Stimulated activated CD8-positive, alpha-beta memory T cell treated with anti-CD3 and anti-CD28 coated beads, Interleukin-15, amount 100 ng/mL, for 48 hours (primary cell): Measurements from ENCODE around the gene HNRNPAB.

Experiments
- DNase-seq, 2 donors: peaks; one replicate each; pipeline ENCODE4 v3.0.0-alpha.2; 2020; ENCODE audit warnings: low read depth in 2 of 2

The HNRNPAB gene

DNA sequence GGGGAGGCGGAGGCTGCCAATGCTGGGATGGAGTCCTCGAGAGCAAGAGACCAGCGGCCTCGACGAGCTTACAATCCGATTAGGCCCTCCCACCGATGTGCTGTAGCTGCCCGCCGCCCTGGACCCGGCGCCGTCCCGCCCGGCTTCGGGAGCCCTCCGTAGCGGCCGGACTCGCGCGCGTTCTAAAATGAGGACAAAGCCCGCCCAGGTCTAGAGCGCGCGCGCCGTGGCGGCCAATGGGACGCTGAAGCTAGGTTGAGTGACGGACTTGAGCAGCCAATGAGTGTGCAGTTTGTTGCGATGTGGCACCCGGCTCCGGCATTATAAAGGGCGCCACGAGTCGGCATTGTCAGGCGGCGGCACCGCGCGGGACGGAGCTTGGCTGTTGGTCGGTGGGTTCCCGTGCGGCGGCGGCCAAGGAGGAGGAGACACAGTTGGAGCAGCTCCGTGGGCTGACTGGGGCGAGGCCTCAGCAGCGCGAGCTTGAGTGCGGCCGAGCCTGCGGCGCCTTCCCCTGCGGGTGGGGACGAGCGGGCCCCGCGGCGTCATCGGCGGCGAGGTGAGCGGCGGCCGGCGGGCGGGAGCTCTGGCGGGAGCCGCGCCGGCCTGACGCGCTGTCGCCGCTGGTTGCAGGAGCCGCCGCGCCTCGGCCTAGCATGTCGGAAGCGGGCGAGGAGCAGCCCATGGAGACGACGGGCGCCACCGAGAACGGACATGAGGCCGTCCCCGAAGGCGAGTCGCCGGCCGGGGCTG lies at the start of gene HNRNPAB:
Gene HNRNPAB (plus strand): TSS at position 352 of the 753 bp plus-strand sequence. CDS start 305 bp downstream, at position 657.
- peak; percentile 88 to 89 for DNase-seq

DNA sequence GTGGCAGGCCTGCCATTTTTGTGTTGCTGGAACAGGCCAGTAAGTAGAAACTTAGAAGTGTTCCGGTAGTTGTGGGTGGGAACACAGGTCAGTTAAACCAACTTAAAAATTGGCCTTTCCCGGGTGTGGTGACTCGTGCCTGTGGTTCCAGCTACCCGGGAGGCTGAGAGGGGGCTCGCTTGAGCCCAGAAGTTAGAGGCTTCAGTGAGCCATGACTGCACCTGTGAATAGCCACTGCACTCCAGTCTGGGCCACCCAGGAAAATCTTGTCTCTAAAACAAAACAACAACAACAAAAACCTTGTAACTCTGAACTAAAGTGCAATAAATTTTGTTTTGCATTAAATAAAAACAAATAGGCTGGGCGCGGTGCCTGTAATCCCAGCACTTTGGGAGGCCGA lies 49.3 kb upstream of the HNRNPAB start:
- no peak for DNase-seq

DNA sequence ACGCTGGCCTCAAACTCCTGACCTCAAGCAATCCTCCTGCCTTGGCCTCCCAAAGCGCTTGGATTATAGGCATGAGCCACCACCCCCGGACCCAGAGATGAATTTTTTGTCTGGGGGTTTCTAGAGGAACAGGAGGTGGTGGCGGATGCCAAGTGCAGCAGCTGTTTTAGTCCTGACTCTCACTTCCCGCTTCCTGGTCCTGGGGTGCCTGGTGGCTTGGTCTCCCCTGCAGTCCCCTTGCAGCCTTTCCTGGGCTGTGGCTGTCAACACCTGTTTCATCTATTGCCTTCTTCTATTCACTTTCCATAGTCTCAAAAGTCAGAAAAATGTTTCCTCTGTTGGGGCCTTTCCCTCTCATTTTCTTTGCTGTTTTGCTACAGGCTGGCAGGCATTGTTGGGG lies 44.2 kb upstream of the HNRNPAB start:
- no peak for DNase-seq

DNA sequence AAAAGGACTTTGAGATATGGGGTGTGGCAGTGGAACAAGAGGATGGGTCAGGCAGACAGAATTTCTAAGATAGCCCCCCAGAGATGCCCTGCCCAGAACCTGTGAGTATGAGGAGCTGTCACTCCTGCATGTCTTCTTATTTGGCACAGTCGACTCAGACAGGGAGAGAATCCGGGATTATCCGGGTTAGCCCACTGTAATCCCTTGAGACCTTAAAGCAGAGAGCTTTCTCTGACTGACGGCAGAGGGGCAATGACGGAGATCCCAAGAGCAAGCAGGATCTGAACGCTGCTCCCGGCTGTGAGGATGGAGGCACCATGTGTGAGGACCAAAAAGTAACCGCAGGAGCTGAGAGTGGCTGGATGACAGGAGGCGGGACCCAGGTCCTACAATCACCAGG lies 41.9 kb upstream of the HNRNPAB start:
- DNase-seq = no peak

DNA sequence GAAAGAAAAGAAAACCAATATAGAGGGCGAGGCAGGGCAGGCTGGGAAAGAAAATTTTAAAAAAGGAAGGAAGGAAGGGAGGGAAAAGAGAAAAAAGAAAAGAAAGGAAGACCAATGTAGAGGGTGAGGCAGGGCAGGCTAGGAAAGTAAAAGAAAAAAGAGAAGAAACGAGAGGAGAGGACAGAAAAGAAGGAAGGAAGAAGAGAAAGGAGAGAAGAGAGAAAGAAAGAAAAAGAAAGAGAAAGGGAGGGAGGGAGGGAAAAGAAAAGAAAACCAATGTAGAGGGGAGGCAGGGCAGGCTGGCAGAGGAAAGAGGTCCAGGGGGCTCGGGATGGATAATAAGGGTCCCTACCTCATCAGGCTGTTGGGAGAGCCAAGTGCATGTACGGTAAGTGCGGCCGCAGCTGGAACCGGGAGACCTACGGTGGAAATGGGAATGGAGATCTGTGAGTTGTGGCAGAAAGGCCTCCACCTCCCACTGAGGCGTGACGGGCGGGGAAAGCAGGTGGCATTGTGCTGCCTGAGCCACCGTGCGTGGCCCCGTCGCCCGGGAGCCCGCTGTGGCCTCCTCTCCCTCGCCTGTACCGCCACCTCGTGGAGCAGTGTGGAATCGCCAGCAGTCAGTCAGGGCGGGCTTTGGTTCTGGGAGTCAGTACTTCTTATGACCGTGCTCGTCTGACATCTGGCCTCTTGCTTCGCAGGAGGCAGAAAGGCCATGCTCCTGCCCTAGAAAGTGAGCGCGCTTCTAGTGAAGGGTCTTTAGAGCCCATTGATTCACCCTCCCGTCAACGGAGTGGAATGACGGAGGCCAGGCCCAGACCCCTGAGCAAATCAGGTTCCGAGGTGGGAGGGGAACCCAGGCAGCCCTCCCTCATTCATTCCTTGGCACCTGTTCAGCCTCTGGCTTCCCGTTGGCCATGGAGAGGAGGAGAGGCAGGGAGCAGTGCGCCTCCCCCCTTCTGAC lies 40.3 kb upstream of the HNRNPAB start:
- DNase-seq = peak; percentile 76 to 79

DNA sequence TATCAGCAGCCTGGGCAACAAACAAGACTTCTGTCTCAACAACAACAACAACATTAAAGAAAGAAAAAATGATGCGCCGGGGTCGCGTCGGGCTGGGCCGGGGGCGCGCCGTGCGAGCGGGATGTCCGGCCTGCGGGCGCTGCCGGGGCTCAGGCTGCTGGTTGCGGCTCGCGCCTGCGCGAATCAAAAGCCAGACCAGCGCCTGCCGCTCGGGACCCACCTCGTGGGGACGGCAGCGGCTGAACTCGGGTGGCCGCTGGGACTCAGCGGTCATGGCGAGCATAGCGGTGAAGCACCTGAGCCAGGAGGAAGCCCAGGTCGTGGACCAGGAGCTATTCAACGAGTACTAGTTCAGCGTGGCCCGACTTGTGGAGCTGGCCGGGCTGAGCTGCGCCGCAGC lies 38.8 kb upstream of the HNRNPAB start:
- no peak for DNase-seq

DNA sequence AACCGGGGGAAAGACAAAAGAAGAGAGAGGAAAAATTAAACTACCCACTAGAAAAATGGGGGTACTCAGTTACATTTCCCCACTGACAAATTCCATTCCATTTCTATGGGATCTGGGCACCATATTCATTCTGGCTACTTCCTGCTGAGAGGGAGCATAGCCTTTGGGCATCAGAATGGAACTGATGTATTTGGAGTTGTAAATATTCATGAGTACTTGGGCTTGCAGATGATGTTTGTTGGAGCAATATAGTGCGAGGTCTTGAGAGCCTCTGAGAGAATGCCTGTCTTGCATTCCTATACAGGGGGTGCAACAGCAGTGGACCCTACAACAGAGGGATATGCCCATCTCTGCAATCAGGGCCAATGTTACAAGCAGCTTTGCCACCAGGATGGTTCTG lies 33.9 kb upstream of the HNRNPAB start:
- DNase-seq = no peak

DNA sequence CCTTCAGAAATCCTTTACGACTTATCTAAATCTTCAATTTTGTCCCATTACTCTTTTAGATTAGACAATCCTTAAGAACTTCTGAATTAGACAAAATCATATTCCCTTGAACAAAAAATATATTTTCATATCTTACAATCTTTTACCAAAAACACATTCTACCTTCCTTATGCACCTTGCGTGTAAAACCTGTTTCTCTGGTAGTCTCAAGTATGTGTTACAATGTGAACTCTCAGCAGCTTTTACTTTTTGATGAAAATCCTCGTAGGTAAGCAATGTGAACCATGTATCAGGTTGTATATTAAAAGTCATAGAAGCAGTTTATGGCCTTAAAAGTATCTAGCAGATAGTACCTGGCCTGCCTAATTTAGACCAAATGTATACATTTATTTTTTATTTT lies 29.9 kb upstream of the HNRNPAB start:
- no peak for DNase-seq

DNA sequence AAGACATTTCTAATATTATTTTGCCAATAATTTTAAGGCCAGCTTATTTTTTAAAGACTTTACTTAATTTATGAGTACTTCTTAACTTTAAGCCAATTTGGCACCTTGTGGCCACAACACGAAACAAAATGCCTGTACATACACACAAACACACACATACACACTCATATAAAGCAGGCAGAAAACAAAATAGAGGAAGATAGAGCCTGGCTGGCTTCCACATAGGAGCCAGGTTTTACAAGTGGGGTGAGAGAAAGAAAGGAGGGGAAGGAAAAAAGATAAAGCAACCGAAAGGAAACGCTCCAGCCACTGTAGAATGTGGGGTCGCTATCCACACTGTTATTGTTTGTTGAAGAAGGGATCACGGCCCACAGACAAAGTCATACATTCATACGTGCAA lies 27.5 kb upstream of the HNRNPAB start:
- no peak for DNase-seq

DNA sequence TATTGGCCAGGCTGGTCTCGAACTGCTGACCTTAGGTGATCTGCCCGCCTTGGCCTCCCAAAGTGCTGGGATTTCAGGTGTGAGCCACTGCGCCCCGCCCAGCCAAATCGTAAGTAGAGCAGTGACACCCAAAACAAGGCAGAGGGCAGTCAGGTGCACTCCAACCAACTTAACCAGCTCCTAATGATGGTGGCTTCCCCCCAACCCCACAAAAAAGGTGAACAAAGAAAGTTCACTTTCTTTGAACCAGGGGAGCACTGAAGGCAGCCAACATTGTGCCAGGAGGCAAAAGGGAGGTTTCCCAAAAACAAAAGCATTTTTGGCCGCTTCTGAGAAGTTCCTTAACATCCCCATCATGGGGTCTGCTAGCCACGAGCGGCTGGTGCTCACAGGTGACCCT lies 26.8 kb upstream of the HNRNPAB start:
- no peak for DNase-seq

DNA sequence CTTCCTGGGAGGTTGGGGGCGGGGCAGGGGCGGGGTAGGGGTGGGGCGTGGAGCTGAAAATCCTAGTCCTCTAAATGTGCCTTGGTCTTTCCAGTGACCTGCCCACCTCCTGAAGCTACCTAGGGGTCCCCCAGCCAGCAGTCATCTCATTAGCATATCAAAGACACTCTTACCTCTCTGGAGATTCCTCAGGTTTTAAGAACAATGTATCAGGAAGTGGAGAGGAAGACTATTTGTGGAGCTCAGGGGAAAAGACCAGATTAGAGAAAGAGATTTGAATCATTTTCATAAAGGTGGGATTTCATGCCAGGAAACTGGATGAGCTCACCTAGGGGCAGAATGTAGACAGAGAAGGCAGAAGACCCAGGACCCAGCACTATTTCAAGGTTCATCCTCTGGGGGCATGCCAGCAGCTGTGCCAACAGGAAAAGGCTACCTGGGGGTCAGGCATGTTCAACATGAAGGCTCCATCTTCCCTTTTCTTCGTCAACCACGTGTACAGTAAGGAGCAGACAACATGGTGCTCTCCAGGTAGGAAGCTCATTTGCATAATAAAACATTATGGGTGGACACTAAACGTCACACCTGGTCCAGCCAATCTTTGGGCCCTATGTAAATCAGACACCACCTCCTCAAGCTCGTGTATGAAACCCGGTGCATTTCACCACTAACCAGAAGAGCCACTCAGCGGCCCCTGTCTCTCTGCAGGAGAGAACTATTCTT lies 24.0 kb upstream of the HNRNPAB start:
- DNase-seq = no peak

DNA sequence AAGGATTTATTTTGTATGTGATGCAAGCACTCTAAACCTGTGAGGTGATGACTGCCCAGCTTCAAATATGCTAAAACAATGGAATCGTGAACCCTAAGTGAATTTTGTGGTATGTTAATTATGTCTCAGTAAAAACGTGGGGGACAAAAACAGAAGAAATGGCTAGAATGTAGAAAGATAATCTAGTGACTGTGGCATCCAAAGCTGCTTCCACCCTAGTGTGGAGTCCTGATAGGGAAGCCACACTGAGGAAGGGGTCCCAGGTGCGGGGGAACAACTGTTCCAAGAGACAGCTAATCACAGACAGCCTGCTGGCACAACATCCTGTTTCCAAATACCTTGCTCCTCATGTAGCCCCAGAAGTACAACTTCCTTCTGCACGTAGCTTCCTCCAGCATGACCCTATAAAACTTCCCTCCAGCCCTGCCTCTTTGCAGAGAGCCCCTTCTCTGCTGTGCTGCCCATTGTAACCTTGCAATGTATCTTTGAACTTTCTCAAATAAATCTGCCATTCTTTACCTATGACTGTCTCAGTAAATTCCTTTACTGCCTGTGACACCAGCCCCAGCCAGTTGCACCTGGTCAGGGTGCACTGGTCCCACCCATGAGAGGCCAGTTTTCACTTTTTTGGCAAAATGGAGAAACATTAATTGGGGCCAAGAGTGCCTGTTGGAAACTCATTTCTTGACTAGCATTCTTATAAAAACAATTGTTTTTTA lies 22.0 kb upstream of the HNRNPAB start:
- DNase-seq = no peak

DNA sequence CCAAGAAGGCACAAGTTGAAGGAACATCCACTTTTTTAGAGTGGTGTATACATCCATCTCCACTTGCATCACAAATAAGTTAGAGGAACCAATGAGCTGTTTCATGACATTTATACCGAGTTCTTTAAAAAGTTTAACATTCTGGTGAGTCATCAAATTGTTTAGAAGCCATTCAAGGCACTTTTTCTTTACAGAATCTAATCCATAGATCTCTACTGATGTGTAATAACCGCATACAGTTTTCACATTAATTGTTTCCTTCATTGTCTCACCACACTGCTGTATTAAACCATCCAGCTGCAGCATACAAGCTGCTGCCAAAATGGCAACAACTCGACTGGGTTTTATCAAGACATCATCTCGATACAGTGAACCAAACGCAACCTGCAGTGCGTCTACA lies 17.9 kb upstream of the HNRNPAB start:
- no peak for DNase-seq

DNA sequence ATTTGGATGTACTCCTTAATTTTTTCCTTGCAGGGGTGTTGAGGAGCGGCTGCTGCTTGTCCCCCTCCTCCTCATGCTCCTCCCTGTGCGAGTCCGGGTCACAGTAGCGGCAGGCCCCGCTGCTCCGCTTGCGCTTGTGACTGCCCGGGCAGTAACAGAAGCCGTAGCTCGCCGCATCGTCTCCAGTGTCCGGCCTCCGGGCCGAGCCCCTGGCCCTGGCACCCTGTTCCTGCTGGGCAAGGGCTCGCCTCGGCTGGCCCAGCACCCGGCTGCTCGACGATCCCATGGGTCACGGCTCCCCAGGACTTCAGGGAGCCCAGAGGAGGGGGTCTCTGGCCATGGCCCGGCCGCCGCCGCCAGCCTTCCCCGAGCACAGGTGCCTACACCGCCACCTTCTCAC lies 17.3 kb upstream of the HNRNPAB start, which contains the start of gene GMCL2:
Gene GMCL2 (minus strand): TSS at position 358 of the 400 bp plus-strand sequence. CDS start 72 bp downstream, at position 286.
- DNase-seq = no peak

DNA sequence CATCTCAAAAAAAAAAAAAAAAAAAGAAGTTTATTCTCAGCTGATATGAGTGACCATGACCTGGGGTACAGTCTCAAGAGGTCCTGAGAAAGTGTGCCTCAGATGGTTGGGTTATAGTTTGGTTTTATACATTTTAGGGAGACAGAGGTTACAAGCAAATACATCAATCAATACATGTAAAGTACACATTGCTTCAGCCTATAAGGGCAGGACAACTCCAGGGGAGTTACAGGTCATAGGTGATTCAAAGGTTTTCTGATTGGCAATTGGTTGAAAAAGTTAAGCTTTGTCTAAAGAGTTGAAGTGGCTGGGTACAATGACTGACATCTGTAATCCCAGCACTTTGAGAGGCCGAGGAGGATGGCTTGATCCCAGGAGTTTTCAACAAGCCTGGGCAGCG lies 14.9 kb upstream of the HNRNPAB start:
- no peak for DNase-seq

DNA sequence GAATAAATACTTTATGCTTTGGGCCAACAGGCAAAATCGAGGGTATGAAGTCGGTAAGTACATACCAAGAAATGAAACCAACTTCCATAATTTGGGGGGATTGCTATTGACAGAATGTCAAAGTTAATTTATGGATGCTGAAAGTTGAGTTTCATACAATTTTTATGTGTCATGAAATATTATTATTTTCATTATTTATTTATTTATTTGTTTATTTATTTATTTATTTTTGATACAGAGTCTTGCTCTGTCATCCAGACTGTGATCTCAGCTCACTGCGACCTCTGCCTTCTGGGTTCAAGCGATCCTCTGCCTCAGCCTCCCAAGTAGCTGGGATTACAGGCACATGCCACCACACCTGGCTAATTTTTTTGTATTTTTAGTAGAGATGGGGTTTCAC lies 12.7 kb upstream of the HNRNPAB start:
- DNase-seq = no peak

DNA sequence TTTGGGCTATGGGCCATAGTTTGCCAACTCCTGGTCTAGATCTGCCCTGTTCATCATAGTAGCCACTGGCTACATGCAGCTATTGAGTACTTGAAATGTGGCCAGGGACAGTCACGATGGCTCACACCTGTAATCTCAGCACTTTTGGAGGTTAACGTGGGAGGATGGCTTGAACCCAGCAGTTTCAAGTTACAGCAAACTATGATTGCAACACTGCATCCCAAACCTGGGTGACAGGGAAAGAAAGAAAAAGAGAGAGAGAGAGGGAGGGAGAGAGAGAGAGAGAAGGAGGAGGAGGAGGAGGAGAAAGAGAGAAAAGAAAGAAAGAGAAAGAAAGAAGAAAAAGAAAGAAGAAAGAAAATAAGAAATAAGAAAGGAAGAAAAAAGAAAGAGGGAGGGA lies 12.1 kb upstream of the HNRNPAB start:
- DNase-seq = no peak

DNA sequence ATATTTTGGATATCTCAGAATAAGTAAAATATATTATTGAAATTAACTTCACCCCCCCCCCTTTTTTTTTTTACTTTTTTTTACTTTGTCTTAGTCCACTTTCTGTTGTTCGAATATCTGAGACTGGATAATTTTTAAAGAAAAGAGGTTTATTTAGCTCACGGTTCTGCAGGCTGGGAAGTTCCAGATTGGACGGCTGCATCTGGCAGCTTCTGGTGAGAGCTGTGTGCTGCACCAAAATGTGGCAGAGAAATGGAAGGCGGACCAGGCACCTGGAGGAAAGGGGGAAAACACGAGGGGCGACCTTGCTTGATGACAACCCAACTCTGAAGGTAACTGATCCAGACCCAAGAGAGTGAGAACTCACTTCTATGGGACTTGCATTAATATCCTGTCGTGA lies 11.5 kb upstream of the HNRNPAB start:
- no peak for DNase-seq

DNA sequence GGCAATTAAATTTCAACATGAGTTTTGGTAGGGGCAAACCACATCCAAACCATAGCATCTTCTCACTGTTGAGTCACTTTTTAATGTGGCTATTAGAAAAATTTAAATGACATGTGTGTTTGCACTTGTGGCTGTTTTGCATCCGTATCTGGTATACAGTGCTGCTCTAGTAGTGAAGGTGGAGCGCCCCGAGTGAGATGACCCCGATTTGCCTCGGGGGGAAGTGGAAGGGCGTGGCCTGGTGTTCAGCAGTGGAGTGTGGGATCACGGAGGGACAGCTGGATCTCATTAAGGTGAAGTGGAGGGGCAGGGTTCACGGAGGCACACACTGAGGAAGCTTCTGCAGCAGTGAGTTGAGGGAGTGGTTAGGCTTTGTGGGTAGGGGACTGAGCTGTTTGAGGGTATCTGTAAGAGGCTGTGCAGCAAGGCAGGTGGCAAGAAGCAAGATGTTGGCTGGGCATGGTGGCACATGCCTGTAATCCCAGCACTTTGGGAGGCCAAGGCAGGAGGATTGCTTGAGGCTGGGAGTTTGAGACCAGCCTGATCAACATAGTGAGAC lies 11.0 kb upstream of the HNRNPAB start:
- no peak for DNase-seq

DNA sequence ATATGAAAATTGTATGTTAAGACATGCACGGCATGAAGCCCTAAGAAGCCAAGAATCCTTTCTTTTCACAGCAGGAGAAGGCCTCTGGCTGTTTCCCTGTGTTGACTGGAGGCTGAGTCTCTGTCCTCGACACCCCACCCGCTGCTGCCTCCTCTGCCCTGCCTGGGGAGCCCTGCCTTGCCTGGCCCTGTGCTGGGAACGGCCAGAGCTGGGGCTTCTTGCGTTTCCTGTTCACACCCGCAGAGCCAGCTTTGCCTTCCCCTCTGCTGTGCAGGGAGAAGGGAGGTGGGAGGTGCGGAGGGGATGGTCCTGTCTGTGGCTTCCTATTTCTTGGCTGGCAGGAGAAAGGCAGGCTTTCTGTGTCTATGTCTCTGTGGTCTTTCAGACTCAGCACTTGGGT lies 10.3 kb upstream of the HNRNPAB start:
- no peak for DNase-seq

DNA sequence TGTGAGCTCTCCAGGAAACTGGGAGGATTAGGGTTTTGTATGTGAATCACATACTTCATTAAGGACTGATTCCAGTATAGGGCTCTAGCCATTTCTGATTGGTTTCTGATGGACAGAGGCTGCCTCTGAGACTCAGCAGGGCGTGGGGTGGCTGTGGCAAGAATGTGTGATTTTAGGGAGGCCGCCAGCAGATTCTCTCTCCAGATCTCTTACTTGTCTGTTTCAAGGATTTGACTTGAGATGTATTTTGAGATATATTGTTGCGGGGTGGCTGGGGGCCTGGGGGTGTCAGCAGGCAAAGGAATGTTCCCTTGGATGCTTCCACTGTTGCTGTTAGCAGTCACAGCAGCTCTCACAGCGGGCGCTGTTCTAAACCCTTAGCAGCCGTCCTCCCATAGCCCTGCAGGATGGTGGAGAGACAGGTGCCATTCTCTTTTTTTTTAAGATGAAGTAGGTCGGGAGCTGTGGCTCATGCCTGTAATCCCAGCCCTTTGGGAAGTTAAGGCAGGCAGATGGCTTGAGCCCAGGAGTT lies 8.0 kb upstream of the HNRNPAB start:
- no peak for DNase-seq
